ENCODE measurements around the gene TICAM2. TPM values are rescaled to one million over a fixed set of nuclear protein-coding genes. Genes with fewer than 3 reads are reported as not detected.
A peak's percentile ranks its signal among the peaks of the same experiment; 100 is the strongest.

The TICAM2 gene
- total RNA-seq, 1 donor from 2014 or later = 0.53 TPM

DNA sequence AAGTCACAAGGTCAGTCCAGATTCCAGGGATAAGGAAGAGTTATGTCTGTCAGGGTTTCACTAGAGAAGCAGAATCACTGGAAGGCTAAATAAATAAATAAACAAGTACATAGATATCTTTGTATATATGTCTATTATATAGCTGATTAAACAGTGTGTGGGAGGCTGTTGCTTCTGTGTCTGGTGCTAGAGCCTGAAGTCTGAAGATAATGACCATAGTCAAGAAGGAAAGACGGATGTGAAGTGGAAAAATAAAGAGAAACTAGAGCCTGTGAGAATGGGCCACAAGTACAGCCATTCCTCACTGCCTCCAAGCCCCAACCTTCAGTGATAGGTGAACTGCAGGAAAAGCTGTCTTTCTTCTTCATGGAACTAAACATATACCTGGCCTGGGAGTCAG lies 27.6 kb upstream of the TICAM2 start:
- H3K36me3 ChIP-seq = no peaks in the 10 kb centered on the region
- TF ChIP-seq, protein P1, sequence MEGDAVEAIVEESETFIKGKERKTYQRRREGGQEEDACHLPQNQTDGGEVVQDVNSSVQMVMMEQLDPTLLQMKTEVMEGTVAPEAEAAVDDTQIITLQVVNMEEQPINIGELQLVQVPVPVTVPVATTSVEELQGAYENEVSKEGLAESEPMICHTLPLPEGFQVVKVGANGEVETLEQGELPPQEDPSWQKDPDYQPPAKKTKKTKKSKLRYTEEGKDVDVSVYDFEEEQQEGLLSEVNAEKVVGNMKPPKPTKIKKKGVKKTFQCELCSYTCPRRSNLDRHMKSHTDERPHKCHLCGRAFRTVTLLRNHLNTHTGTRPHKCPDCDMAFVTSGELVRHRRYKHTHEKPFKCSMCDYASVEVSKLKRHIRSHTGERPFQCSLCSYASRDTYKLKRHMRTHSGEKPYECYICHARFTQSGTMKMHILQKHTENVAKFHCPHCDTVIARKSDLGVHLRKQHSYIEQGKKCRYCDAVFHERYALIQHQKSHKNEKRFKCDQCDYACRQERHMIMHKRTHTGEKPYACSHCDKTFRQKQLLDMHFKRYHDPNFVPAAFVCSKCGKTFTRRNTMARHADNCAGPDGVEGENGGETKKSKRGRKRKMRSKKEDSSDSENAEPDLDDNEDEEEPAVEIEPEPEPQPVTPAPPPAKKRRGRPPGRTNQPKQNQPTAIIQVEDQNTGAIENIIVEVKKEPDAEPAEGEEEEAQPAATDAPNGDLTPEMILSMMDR (IDR thresholded peaks at IDR 0.05) = no peak
- H3K27me3 ChIP-seq = no peaks in the 10 kb centered on the region
- H3K27ac ChIP-seq = no peak overlapping the region
- H3K9me3 ChIP-seq = no peaks in the 10 kb centered on the region
- H3K4me3 ChIP-seq = no peak overlapping the region
- intact Hi-C loops (cut with DNase I) = loop anchor here (5.0 kb wide), 3 partner anchors 347 to 452 kb away; no protein-coding TSS in a partner anchor
- H3K4me1 ChIP-seq = peaks cover 0 to 2% of the 10 kb centered on the region in 2 donors
- DNase-seq (ENCODE audit: low spot score in 2 of 2) = no peak

DNA sequence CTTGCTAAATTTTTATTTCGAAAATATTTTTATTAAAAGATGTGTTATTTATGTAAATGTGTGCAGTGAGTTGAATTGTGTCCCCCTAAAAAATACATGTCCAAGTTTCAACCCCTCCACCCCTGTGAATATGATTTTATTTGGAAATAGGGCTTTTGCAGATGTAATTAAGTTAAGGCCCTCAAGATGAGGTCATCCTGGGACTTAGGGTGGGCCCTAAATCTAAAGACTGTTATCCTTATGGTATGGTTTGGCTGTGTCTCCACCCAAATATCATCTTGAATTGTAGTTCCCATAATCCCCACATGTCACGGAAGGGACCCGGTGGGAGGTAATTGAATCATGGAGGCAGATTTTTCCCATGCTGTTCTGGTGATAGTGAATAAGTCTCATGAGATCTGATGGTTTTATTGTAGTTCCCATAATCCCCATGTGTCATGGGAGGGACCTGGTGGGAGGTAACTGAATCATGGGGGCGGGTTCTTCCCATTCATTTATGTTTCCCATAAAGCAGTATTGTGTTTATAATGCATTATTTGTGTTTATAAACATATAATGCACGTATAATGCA lies 25.1 kb upstream of the TICAM2 start:
- Histone ChIP-seq H3K27me3 (no peaks in the 10 kb centered on the region), H3K9me3 (no peaks in the 10 kb centered on the region), H3K4me1 (peaks cover 0 to 19% of the 10 kb centered on the region in 2 donors), H3K36me3 (no peaks in the 10 kb centered on the region), H3K27ac (no peak overlapping the region), H3K4me3 (no peak overlapping the region)
- DNase-seq (ENCODE audit: low spot score in 2 of 2) = no peak
- intact Hi-C loops (cut with DNase I) = loop anchor here (2.0 to 5.0 kb wide), 6 partner anchors 83 to 455 kb away; partner anchors contain the start of genes AP3S1, ATG12 and FEM1C
- TF ChIP-seq, protein P1 (IDR thresholded peaks at IDR 0.05) = no peak

DNA sequence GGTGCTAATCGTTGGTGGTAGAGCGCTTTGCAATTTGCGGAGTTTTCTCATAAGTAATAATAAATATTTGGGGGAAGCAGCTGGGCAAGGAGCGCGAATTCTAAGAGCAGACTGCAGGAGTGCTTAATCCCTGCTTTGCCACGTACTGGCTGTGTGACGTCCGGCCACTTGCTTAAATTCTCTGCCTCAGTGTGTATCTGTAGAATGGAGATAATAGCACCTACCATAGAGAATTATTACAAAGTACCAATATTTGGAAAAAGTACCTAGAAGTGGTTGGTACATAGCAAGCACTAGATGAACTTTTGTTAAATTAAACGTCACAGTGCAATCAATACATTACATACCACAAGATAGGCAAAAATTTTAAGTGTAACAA lies 24.2 kb upstream of the TICAM2 start:
- TF ChIP-seq, protein P1 (IDR thresholded peaks at IDR 0.05) = no peak
- H3K4me1 ChIP-seq = peaks cover 0 to 22% of the 10 kb centered on the region in 2 donors
- H3K36me3 ChIP-seq = no peaks in the 10 kb centered on the region
- H3K27me3 ChIP-seq = no peaks in the 10 kb centered on the region
- no peak for DNase-seq (ENCODE audit: low spot score in 2 of 2)
- intact Hi-C loops (cut with DNase I) = loop anchor here (2.0 to 5.0 kb wide), 6 partner anchors 82 to 456 kb away; partner anchors contain the start of genes AP3S1, ATG12 and FEM1C
- H3K9me3 ChIP-seq = no peaks in the 10 kb centered on the region
- H3K27ac ChIP-seq = peak overlapping the region; percentile 82
- H3K4me3 ChIP-seq = peak overlapping the region; percentile 60 to 79

DNA sequence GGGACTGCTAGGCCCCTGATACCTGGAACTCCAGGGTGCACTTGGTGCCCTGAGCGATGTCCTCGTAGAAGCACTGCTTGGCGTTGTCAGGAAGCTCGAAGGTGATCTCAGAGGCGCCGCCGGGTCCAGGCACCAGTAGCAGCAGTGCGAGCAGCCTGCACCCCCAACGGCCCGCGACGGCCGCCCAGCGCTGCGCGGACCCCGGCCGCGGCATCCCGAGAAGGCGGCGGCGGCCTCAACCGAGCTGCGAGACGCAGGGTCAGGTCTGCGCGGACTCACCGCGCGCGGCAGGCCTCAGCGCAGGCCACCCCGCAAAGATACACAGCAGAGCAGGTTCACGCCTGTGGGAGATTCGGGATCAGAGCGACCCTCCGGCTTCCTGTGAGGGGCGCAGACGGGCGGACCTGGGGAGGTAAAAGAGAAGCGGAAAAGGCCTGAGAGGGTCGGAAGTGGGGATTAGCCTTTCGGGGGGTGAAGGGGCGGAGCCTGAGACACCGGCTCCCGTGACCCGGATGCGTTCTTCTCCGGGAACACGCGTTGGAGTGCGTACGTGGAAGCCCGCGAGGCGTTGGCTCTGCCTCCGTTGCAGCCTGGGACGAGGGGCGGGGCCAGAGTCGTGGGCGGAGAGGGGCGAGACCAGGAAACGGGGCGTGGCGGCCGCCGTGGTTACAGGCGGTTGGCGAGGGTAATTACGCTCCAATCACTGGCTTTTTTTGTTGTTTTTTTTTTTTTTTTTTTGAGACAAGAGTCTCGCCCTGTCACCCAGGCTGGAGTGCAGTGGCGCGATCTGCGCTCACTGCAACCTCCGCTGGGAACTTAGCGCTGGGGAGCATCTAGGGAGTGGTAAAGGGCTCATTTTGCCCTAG lies 23.5 kb upstream of the TICAM2 start, which contains the start of gene TMED7:
Gene TMED7, minus strand, starts transcription at position 458 of the 866 bp plus-strand sequence. Its CDS starts 244 bp downstream, at position 214.
- H3K27me3 ChIP-seq = no peaks in the 10 kb centered on the region
- no peaks in the 10 kb centered on the region for H3K36me3 ChIP-seq
- no peaks in the 10 kb centered on the region for H3K9me3 ChIP-seq
- TF ChIP-seq, protein P1 (IDR thresholded peaks at IDR 0.05) = no peak
- H3K27ac ChIP-seq = peak within 1 kb of the TSS; percentile 95 to 96
- peak; percentile 98 to 100 for DNase-seq (ENCODE audit: low spot score in 2 of 2)
- intact Hi-C loops (cut with DNase I) = loop anchor here (1.0 to 5.0 kb wide), 7 partner anchors 24 to 456 kb away; partner anchors contain the start of genes AP3S1, ATG12, FEM1C and TICAM2
- peaks cover 0 to 22% of the 10 kb centered on the region in 2 donors for H3K4me1 ChIP-seq
- peak within 1 kb of the TSS; percentile 79 to 82 for H3K4me3 ChIP-seq

DNA sequence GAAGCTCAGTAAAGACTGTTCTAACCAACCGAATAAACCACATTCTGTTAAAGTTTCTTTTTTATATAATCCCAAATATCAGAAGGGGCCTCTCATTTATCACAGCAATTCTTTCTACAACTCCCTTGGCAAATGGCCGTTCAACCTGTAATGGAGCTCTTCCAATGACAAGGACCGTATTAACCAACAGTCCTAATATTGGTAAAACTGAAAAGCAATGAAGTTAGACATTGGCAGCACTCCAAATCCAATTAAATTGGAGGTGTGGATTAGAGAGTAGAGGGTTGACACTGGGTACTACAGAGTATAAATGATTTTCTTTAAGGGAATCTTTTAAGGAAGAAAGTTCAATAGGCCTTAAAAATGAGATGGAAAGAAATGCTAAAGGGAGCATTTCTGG lies 22.7 kb upstream of the TICAM2 start:
- H3K27ac ChIP-seq = peak overlapping the region; percentile 95 to 96
- TF ChIP-seq, protein P1 (IDR thresholded peaks at IDR 0.05) = no peak
- intact Hi-C loops (cut with DNase I) = loop anchor here (1.0 to 5.0 kb wide), 4 partner anchors 23 to 457 kb away; partner anchors contain the start of gene TICAM2
- H3K9me3 ChIP-seq = no peaks in the 10 kb centered on the region
- H3K27me3 ChIP-seq = no peaks in the 10 kb centered on the region
- H3K36me3 ChIP-seq = peaks cover 0 to 4% of the 10 kb centered on the region in 2 donors
- H3K4me1 ChIP-seq = peaks cover 0 to 22% of the 10 kb centered on the region in 2 donors
- no peak for DNase-seq (ENCODE audit: low spot score in 2 of 2)
- H3K4me3 ChIP-seq = peak overlapping the region; percentile 79 to 82

Data from ascending aorta (tissue), 2 donors.